Thyroid gland (tissue), 4 donors: ENCODE data around the gene GRXCR1. TPM values are rescaled to one million over a fixed set of nuclear protein-coding genes. Genes with fewer than 3 reads are reported as not detected.

Experiments used
- DNase-seq, 2 donors: peaks; one replicate each; pipeline ENCODE4 v3.0.0-alpha.2; 2019
- H3K27ac ChIP-seq, 3 donors: fragments of 200-600 bp; sonication (generic); 1 replicate in 2 of 3; 2 replicates in 1 of 3; pipeline ENCODE4 v1.5.1; 2016 to 2019; ENCODE audit warnings: mild to moderate bottlenecking in 1 of 3, moderate library complexity in 1 of 3
- H3K27me3 ChIP-seq: fragments of 200-600 bp; sonication (generic); one replicate; pipeline ENCODE4 v1.5.1; 2019
- H3K36me3 ChIP-seq, 2 donors: fragments of 200-600 bp; sonication (generic); one replicate each; pipeline ENCODE4 v1.5.1; 2016 to 2019
- H3K4me1 ChIP-seq, 2 donors: fragments of 200-600 bp; sonication (generic); one replicate each; pipeline ENCODE4 v1.5.1; 2017 to 2019
- H3K4me3 ChIP-seq, 3 donors: fragments of 200-600 bp; sonication (generic); replicated peaks in 1 of 3; 1 replicate in 2 of 3; 2 replicates in 1 of 3; pipeline ENCODE4 v1.5.1; 2016; ENCODE audit warnings: mild to moderate bottlenecking in 1 of 3
- H3K9me3 ChIP-seq: fragments of 200-600 bp; sonication (generic); one replicate; pipeline ENCODE4 v1.5.1; 2017
- POLR2A ChIP-seq, 2 donors: fragments of 450-650 bp; IDR thresholded peaks; one replicate each; pipeline ENCODE4 v1.6.1; 2017; ENCODE audit warnings: antibody characterized with exemption in 2 of 2, mild to moderate bottlenecking in 2 of 2, moderate library complexity in 1 of 2
- WGBS, 2 donors: methylation state at CpG; one replicate each; pipeline ENCODE4 v1.1.5; 2017; 5-methylcytosine and 5-hydroxymethylcytosine counted together
- intact Hi-C: fragments of 100-400 bp; cut with DNase I; formaldehyde crosslinking; loops from one replicate; pipeline ENCODE4 v1.15.1; 2023
- small RNA-seq: library from RNA; depleted of rRNA; stranded (forward); fragments of <200 nt; gene quantifications from one replicate; pipeline ENCODE3, GENCODE V24; 2016
- total RNA-seq, 4 donors: library from RNA; depleted of rRNA; stranded (reverse); fragments of >200 nt; gene quantifications; one replicate each; pipeline ENCODE4 v1.2.3, GENCODE V29; 2016
- TF ChIP-seq, protein P1 (sequence below), 6 experiments: fragments of 200-600 bp in 3 of 6; fragments of 450-650 bp in 3 of 6; sonication (generic) in 3 of 6; IDR thresholded peaks; one replicate each; pipeline ENCODE4 v1.5.1; 2016 to 2019; ENCODE audit warnings: antibody characterized with exemption in 6 of 6, mild to moderate bottlenecking in 2 of 6, inconsistent platforms in 1 of 6, moderate library complexity in 1 of 6

GRXCR1 gene
- total RNA-seq, 4 donors from 2014 or later, result not detected

DNA sequence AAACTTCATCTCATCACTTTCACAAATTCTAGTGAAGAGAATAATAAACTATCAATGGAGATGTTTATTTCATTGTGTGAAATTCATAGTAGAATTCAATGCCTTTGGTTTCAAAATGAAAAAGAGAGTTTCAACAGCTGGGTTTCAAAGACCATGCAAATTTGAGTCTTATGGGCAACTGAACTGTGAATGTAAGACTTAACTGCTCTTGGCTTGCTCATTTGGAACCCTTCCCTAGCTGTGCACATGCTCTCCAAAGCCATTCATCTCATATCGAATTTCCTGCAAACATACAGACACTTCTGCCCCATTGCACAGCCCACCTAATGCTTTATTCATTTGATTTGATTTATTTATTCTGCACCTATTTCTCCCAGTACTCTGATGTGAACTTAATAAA, 154.5 kb downstream of the GRXCR1 start:
- H3K36me3 ChIP-seq, result no peaks in the 10 kb centered on the region
- WGBS, 2 donors, result 27 to 43% methylated on average over 1 of the region's 1 CpG
- no peaks in the 10 kb centered on the region for H3K27me3 ChIP-seq
- H3K4me1 ChIP-seq, result no peaks in the 10 kb centered on the region
- no peak overlapping the region for H3K27ac ChIP-seq
- no peaks in the 10 kb centered on the region for H3K9me3 ChIP-seq
- no peak overlapping the region for H3K4me3 ChIP-seq
- intact Hi-C loops, result no loop called here
- no peak for DNase-seq
- TF ChIP-seq, protein P1, sequence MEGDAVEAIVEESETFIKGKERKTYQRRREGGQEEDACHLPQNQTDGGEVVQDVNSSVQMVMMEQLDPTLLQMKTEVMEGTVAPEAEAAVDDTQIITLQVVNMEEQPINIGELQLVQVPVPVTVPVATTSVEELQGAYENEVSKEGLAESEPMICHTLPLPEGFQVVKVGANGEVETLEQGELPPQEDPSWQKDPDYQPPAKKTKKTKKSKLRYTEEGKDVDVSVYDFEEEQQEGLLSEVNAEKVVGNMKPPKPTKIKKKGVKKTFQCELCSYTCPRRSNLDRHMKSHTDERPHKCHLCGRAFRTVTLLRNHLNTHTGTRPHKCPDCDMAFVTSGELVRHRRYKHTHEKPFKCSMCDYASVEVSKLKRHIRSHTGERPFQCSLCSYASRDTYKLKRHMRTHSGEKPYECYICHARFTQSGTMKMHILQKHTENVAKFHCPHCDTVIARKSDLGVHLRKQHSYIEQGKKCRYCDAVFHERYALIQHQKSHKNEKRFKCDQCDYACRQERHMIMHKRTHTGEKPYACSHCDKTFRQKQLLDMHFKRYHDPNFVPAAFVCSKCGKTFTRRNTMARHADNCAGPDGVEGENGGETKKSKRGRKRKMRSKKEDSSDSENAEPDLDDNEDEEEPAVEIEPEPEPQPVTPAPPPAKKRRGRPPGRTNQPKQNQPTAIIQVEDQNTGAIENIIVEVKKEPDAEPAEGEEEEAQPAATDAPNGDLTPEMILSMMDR (IDR thresholded peaks at IDR 0.05), result no peak
- TF ChIP-seq POLR2A (IDR thresholded peaks at IDR 0.05), result no peak

DNA sequence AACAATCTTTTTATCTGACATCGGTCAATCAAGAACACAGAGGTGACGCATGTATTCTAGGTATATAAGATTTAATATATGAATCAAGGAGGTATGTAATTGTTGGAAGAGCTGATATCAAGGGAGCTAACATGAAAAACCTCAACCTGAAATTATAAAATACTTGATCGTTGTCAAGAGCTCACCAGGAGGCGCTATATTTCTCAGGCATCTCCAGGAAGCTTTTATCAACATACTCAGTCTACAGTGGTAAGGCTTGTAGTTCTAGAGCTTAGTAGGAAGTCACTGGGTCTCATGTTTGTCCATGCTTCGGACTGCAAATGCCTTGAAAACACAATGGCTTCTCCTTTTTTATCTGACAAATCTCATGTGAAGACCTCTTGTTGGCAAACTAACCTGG, 156.1 kb downstream of the GRXCR1 start:
- no peaks in the 10 kb centered on the region for H3K36me3 ChIP-seq
- H3K4me3 ChIP-seq, result no peak overlapping the region
- DNase-seq, result no peak
- no peak for TF ChIP-seq POLR2A (IDR thresholded peaks at IDR 0.05)
- TF ChIP-seq, protein P1 (IDR thresholded peaks at IDR 0.05), result no peak
- no peaks in the 10 kb centered on the region for H3K4me1 ChIP-seq
- H3K9me3 ChIP-seq, result no peaks in the 10 kb centered on the region
- intact Hi-C loops, result no loop called here
- no peaks in the 10 kb centered on the region for H3K27me3 ChIP-seq
- WGBS, 2 donors, result 67 to 72% methylated on average over 5 of the region's 5 CpGs
- H3K27ac ChIP-seq, result no peak overlapping the region

DNA sequence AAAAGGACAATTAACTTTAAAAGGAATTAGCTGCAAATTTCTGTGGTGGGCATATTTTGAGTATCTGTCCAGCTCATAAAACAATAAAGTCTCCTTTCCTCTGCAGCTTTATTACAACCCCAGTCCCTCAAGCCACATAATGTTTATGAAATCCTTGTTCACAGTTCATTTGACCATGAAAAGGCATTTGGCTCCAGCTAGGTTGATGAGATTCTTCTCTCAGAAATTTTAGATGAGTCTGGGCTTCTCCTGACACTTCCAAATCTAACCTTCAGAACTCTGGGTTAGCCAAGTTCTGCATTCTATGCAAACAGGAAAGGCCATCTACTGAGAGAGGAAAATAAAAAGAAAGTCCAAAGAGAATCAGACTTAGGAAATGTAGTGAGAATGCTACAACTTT, 156.8 kb downstream of the GRXCR1 start:
- no peak overlapping the region for H3K4me3 ChIP-seq
- intact Hi-C loops, result no loop called here
- no peak overlapping the region for H3K27ac ChIP-seq
- DNase-seq, result no peak
- no peaks in the 10 kb centered on the region for H3K27me3 ChIP-seq
- H3K36me3 ChIP-seq, result no peaks in the 10 kb centered on the region
- TF ChIP-seq POLR2A (IDR thresholded peaks at IDR 0.05), result no peak
- TF ChIP-seq, protein P1 (IDR thresholded peaks at IDR 0.05), result no peak
- no peaks in the 10 kb centered on the region for H3K4me1 ChIP-seq
- H3K9me3 ChIP-seq, result no peaks in the 10 kb centered on the region

DNA sequence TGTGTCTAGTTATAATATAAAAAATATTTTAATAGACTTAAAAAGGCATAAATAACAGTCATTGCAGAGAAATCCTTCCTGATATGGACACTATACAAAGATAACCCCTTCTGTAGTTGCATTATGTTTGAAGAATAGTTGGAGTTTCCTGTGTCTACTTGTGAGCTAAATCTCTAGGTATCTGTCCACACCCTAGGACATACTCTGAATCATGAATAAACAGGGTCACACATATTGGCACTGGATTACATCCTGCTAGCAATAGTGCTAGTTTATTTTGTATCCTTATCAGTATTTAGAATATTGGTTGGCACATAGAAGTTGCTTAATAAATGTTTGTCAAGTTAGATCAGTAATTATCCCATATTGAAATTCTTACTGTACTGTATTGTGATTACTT, 173.9 kb downstream of the GRXCR1 start:
- Histone ChIP-seq H3K9me3 (no peaks in the 10 kb centered on the region), H3K27ac (no peak overlapping the region), H3K36me3 (no peaks in the 10 kb centered on the region), H3K4me3 (no peak overlapping the region), H3K4me1 (no peaks in the 10 kb centered on the region), H3K27me3 (no peaks in the 10 kb centered on the region)
- intact Hi-C loops, result no loop called here
- no peak for TF ChIP-seq POLR2A (IDR thresholded peaks at IDR 0.05)
- TF ChIP-seq, protein P1 (IDR thresholded peaks at IDR 0.05), result no peak
- DNase-seq, result no peak

DNA sequence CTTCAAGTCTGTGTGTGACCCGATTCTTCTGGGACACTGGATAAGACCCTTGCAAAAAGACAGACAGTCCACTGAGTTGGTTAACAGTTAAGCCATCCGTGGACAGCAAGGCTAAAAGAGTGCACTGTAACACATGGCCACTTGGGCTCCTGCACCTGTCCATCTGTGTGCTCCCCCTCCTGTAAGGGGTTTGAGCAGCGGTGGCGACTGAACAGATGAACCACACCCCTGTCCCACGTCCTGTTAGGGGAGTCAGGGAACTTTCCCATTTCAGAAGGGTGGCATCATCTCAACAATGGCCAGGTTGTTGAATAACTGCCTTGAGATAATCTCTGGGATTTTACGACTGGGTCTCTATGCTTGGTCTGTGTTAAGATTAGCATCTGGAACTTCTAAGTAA, 178.6 kb downstream of the GRXCR1 start:
- no peak for DNase-seq
- Histone ChIP-seq H3K36me3 (no peaks in the 10 kb centered on the region), H3K27me3 (no peaks in the 10 kb centered on the region), H3K27ac (no peak overlapping the region), H3K9me3 (no peaks in the 10 kb centered on the region), H3K4me3 (no peak overlapping the region), H3K4me1 (no peaks in the 10 kb centered on the region)
- 84 to 93% methylated on average over 6 of the region's 6 CpGs for WGBS, 2 donors
- intact Hi-C loops, result no loop called here
- TF ChIP-seq POLR2A (IDR thresholded peaks at IDR 0.05), result no peak
- TF ChIP-seq, protein P1 (IDR thresholded peaks at IDR 0.05), result no peak

Small RNA genes within 50 kb of the gene (small RNA-seq; reads per million reads assigned to genes)
- gene RN7SKP82, result not detected

Other genes starting within 250 kb of the GRXCR1 start
- 100 to 1,000 TPM; 191 to 274 (median 245) TPM for gene ATP8A1, start 235.6 kb upstream of the GRXCR1 start, total RNA-seq